Gastroesophageal sphincter (tissue), 3 donors: ENCODE measurements around the gene PXT1.

Source experiments
- CTCF ChIP-seq, 4 experiments: fragments of 200-600 bp in 2 of 4; fragments of 450-650 bp in 2 of 4; sonication (generic) in 1 of 4; IDR thresholded peaks; one replicate each; pipeline ENCODE4 v1.5.1; 2017 to 2019; ENCODE audit warnings: antibody characterized with exemption in 4 of 4, mild to moderate bottlenecking in 2 of 4, moderate library complexity in 2 of 4
- EP300 ChIP-seq: sonication (generic); formaldehyde crosslinking; IDR thresholded peaks from one replicate; pipeline ENCODE4 v1.6.1; 2017; ENCODE audit warnings: antibody characterized with exemption, mild to moderate bottlenecking
- POLR2A ChIP-seq, 2 donors: fragments of 450-650 bp; IDR thresholded peaks; one replicate each; pipeline ENCODE4 v1.6.1; 2017; ENCODE audit warnings: antibody characterized with exemption in 2 of 2, mild to moderate bottlenecking in 2 of 2, moderate library complexity in 1 of 2
- POLR2AphosphoS5 ChIP-seq: sonication (generic); formaldehyde crosslinking; IDR thresholded peaks from one replicate; pipeline ENCODE4 v1.6.1; 2017; ENCODE audit warnings: antibody characterized with exemption

DNA sequence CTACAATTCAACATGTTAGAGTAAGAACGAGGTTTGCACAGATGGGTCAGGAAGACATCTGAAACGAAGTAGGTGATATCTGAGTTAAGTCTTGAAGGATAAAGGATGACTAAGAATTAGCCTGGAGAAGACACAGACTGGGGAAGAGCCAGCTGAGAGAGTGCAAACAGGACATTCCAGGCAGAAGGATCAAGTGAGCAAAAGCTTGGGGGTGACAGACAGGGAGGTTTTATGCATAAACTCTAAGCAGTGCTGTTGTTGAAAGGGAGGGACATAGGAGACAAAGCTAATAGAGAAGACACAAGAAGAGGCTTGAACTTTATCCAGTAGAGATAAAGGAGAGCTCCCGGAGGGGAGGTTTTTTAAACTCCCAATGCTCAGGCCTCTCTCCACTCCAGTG lies 40.2 kb downstream of the PXT1 start:
- TF ChIP-seq CTCF (IDR thresholded peaks at IDR 0.05) = no peak
- TF ChIP-seq POLR2A (IDR thresholded peaks at IDR 0.05) = no peak
- TF ChIP-seq EP300 = no peak
- no peak for TF ChIP-seq POLR2AphosphoS5
